T-helper 2 cell treated with Interferon-gamma antibody and Interleukin-4, amounts not matched to agents 100 ng/mL and 5 ng/mL, for 36 hours (primary cell): ENCODE measurements around the gene CCDC47. TPM values are rescaled to one million over a fixed set of nuclear protein-coding genes. Genes with fewer than 3 reads are reported as not detected.
"Not testable (repeated sequence)": the region's sequence is repeated elsewhere in the genome, so short reads cannot be mapped to it uniquely, and the experiment has no call there.

ENCODE experiments used
- intact Hi-C: fragments of 100-400 bp; cut with micrococcal nuclease; formaldehyde crosslinking; loops from one replicate; pipeline ENCODE4 v1.15.1; 2023
- total RNA-seq: library from RNA; stranded (reverse); gene quantifications from 2 replicates; pipeline ENCODE4 v1.2.3, GENCODE V29; 2022

CCDC47 gene
- 63.4 and 63.8 TPM in 2 replicates for total RNA-seq

GRCh38 chr17:63773272-63774140 is at the start of gene CCDC47:
Gene CCDC47, minus strand, starts transcription at chr17:63773597. Its CDS starts 7,422 bp downstream, at chr17:63766175.
- intact Hi-C loops, result loop anchor here (1.0 to 10.0 kb wide), 10 partner anchors 32 to 733 kb away; partner anchors contain the start of genes CEP95, DCAF7, DDX5 and FTSJ3

- intact Hi-C loops, result no loop called here
Observed at GRCh38 chr17:63822537-63822936, 49.1 kb upstream of the CCDC47 start.

GRCh38 chr17:63821804-63822203 is 48.4 kb upstream of the CCDC47 start:
- intact Hi-C loops, result no loop called here

- intact Hi-C loops, result no loop called here
Observed at GRCh38 chr17:63820963-63821561, 47.7 kb upstream of the CCDC47 start.

- intact Hi-C loops, result no loop called here
Observed at GRCh38 chr17:63819585-63820537, 46.5 kb upstream of the CCDC47 start.

GRCh38 chr17:63819131-63819530 is 45.7 kb upstream of the CCDC47 start:
- intact Hi-C loops, result no loop called here

- intact Hi-C loops, result no loop called here
Observed at GRCh38 chr17:63817736-63818385, 44.5 kb upstream of the CCDC47 start.

- intact Hi-C loops, result no loop called here
Observed at GRCh38 chr17:63816669-63817068, 43.3 kb upstream of the CCDC47 start.

- intact Hi-C loops, result no loop called here
Observed at GRCh38 chr17:63816123-63816522, 42.7 kb upstream of the CCDC47 start.

- intact Hi-C loops, result no loop called here
Observed at GRCh38 chr17:63809970-63810369, 36.6 kb upstream of the CCDC47 start.

- intact Hi-C loops, result no loop called here
Observed at GRCh38 chr17:63805591-63805990, 32.2 kb upstream of the CCDC47 start.

GRCh38 chr17:63804328-63804727 is 30.9 kb upstream of the CCDC47 start:
- intact Hi-C loops, result no loop called here

GRCh38 chr17:63800783-63801182 is 27.4 kb upstream of the CCDC47 start:
- intact Hi-C loops, result no loop called here

GRCh38 chr17:63798572-63799106 is 25.2 kb upstream of the CCDC47 start:
- intact Hi-C loops, result no loop called here

- intact Hi-C loops, result not testable (repeated sequence)
Observed at GRCh38 chr17:63796375-63796774, 23.0 kb upstream of the CCDC47 start.

GRCh38 chr17:63792055-63792729 is 18.8 kb upstream of the CCDC47 start:
- intact Hi-C loops, result no loop called here

- intact Hi-C loops, result no loop called here
Observed at GRCh38 chr17:63790057-63790456, 16.7 kb upstream of the CCDC47 start.

- intact Hi-C loops, result no loop called here
Observed at GRCh38 chr17:63786971-63787711, 13.7 kb upstream of the CCDC47 start.

GRCh38 chr17:63786117-63786516 is 12.7 kb upstream of the CCDC47 start:
- intact Hi-C loops, result no loop called here
